Neuron (in vitro differentiated cells): ENCODE measurements around the gene GAS7.

Experiments used
- H2AFZ ChIP-seq: one replicate; pipeline ENCODE4 v1.6.1; 2013; ENCODE audit warnings: low read depth, mild to moderate bottlenecking, inconsistent platforms, low read length, moderate library complexity
- H3K27me3 ChIP-seq: one replicate; pipeline ENCODE4 v1.6.1; 2013; ENCODE audit warnings: low read length; ENCODE audit not compliant: insufficient read depth
- H3K36me3 ChIP-seq: one replicate; pipeline ENCODE4 v1.6.1; 2013; ENCODE audit warnings: low read length; ENCODE audit not compliant: insufficient read depth
- H3K4me1 ChIP-seq: one replicate; pipeline ENCODE4 v1.6.1; 2013; ENCODE audit warnings: low read length; ENCODE audit not compliant: insufficient read depth
- H3K4me3 ChIP-seq: 2 replicates; pipeline ENCODE4 v1.5.1; 2013; ENCODE audit warnings: mild to moderate bottlenecking, low read length, moderate library complexity
- H3K9me3 ChIP-seq: one replicate; pipeline ENCODE4 v1.6.1; 2013; ENCODE audit warnings: low read length

The GAS7 gene

DNA sequence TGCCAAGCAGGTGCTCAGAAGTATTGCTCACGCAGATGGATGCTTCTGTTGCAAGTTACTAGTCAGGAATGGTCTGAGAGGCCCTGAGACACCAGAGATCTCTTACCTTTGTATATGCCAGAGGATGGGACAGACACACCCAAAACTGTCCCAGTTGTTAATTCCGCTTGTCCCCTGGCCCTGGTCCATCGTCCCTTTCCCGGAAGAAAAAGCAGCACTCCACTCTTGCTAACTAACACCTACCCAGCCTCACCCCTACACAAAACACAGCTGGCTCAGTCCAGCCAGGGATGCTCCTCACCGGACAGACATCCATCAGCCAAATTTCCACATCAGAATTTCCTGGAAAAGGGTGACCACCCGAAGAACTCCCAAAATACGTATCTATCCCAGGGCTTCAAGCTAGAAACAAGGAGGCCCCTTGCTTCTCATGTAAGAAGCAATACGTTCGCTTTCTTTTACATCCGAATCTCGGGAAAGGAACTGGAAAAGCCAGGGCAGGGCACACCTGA lies 2.0 kb downstream of the GAS7 start:
- no peak overlapping the region for H2AFZ ChIP-seq
- H3K27me3 ChIP-seq: peaks cover 41% of the 10 kb centered on the region
- H3K36me3 ChIP-seq: no peaks in the 10 kb centered on the region
- H3K4me1 ChIP-seq: peaks cover 13% of the 10 kb centered on the region
- H3K4me3 ChIP-seq: no peak overlapping the region
- no peaks in the 10 kb centered on the region for H3K9me3 ChIP-seq

DNA sequence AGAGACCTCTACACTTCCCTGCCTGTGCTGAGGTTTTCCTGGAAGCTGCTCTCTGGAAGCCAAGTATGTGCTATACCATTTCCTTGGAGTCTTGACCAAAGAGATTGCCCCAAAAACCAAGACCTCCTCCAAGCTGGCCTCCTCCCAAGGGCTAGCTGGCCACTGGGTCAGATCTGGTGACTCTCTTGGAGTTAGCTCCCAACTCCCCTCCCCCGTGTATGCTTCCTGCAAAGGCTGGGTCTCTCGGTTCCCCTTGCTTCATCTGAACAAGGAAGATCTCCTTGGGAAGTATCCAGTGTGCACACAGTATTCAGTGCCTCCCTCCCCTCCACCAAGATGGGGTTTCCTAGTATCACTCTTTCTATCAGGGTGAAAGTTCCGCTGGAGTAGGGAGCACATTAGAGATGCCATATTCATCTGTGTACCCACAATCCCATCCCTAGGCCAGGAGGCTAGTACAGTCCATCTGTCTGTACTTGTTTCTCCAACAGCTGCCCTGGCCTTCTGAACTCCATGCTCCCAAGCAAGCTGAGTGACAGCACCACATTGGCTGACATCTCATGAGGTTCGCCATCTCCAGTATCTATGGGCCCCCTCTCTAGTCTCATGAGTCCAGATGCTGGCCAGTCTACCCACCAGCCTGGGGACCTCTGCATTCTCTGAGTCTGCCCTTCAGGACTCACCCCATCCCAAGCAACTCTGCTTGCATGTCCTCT lies 3.2 kb downstream of the GAS7 start:
- Histone ChIP-seq H3K36me3 (no peaks in the 10 kb centered on the region), H3K4me3 (no peak overlapping the region), H2AFZ (no peak overlapping the region), H3K27me3 (peaks cover 38% of the 10 kb centered on the region), H3K9me3 (no peaks in the 10 kb centered on the region), H3K4me1 (peaks cover 13% of the 10 kb centered on the region)

DNA sequence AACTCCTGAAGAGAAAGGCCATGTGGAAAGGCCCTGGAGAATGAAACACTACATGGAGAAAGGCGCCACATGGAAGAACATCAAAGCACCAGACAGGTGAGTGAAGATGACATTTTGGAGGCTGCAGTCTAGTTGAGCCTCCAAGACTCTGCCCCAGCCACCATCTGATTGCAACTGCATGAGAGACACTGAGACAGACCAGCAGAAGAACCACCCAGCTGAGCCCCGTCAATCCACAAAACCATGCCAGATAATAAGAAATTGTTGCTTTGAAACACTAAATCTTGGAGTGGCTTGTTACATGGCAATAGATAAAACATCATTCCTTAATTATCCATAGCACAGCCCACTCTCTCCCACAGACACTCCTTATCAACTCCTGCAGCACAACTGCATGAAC lies 4.8 kb downstream of the GAS7 start:
- peaks cover 13% of the 10 kb centered on the region for H3K4me1 ChIP-seq
- H3K9me3 ChIP-seq: no peaks in the 10 kb centered on the region
- H2AFZ ChIP-seq: no peak overlapping the region
- no peak overlapping the region for H3K4me3 ChIP-seq
- no peaks in the 10 kb centered on the region for H3K36me3 ChIP-seq
- H3K27me3 ChIP-seq: peaks cover 32% of the 10 kb centered on the region

DNA sequence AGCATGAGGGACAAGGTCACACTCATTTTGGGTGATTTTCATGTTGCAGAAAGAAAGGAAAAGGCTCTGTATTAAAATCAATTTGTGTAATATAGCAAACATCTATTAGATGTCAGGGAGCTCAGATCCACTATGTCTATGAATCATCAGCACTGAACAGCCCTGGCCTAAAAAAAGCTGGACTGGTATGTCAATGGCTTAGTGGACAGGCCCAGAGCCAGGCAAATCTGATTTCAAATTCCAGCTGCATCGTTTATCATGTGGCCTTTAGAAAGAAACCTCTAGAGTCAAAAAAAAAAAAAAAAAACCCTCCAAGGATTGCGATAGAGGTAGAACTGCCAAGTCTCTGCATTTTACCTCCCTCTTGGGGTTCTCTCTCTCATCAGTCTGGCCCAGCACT lies 5.4 kb downstream of the GAS7 start:
- peaks cover 29% of the 10 kb centered on the region for H3K27me3 ChIP-seq
- H3K4me1 ChIP-seq: peaks cover 13% of the 10 kb centered on the region
- no peak overlapping the region for H2AFZ ChIP-seq
- H3K36me3 ChIP-seq: no peaks in the 10 kb centered on the region
- no peaks in the 10 kb centered on the region for H3K9me3 ChIP-seq
- no peak overlapping the region for H3K4me3 ChIP-seq

DNA sequence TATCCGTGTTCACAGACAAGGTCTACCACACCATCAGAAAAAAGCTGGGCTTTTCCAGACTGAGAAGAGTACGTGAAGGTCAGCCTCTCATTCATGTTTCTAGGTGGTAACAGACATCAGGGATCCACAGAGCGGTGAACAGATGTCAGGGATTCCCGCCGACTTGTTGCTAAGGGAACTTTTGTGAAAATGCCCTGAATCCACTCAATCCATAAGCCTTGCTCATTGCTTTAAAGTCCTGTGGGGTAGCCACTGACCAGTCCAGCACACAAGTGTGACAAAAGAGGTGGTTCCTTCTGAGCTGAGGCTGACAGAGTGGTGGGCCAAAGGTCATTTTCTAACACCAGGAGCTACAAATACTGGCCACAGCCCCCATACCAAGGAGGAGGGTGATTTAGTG lies 5.9 kb downstream of the GAS7 start:
- Histone ChIP-seq H3K4me3 (no peak overlapping the region), H3K36me3 (no peaks in the 10 kb centered on the region), H3K9me3 (no peaks in the 10 kb centered on the region), H3K27me3 (peaks cover 23% of the 10 kb centered on the region), H2AFZ (no peak overlapping the region), H3K4me1 (peaks cover 13% of the 10 kb centered on the region)

DNA sequence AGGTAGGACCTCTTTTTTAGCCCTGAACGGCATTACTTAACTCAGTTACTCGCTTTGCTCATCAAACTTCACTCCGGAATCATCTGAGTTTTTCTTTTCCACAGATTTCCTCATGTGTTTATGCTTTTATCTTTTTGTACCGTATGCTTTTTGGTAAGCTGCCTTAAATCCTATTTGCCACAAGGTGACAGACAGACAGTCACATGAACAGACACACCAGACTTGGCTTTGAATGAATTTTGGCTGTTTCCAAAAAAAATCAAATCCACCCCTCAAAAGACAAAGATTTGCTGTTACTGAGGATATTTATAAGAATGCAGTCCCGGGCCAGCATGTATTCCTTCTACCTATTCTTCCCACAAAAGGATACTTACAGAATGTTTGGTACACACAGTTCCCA lies 10.9 kb downstream of the GAS7 start:
- H3K36me3 ChIP-seq: no peaks in the 10 kb centered on the region
- no peaks in the 10 kb centered on the region for H3K27me3 ChIP-seq
- no peak overlapping the region for H3K4me3 ChIP-seq
- H3K9me3 ChIP-seq: no peaks in the 10 kb centered on the region
- peaks cover 7% of the 10 kb centered on the region for H3K4me1 ChIP-seq
- H2AFZ ChIP-seq: no peak overlapping the region

DNA sequence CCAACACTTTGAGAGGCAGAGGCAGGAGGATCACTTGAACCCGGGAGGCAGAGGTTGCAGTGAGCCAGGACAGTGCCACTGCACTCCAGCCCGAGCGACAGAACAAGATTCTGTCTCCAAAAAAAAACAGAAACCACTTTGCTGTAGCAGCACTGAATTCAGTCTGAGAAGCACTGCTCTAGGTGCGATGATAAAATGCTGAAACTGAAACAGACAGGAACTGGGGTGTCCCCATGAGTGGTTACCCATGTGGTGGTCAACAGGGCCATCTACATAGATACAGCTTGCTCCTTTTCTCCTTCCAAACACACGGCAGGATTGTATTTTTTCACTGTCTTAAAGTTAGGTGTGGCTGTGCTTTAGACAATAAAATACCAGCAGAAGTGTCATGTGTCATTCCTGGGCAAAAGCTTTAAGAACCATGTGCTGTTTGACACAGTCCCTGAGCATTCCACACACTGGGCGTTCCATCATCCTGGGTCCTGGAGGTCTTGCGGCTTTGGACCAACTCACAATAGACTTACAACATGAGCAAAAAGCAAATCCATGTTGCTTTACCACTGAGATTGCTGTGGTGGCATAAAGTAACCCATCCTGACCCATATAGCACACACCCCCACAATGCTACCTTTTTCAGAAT lies 11.5 kb downstream of the GAS7 start:
- Histone ChIP-seq H3K4me1 (peaks cover 1% of the 10 kb centered on the region), H3K36me3 (no peaks in the 10 kb centered on the region), H2AFZ (no peak overlapping the region), H3K27me3 (no peaks in the 10 kb centered on the region), H3K9me3 (no peaks in the 10 kb centered on the region), H3K4me3 (no peak overlapping the region)

DNA sequence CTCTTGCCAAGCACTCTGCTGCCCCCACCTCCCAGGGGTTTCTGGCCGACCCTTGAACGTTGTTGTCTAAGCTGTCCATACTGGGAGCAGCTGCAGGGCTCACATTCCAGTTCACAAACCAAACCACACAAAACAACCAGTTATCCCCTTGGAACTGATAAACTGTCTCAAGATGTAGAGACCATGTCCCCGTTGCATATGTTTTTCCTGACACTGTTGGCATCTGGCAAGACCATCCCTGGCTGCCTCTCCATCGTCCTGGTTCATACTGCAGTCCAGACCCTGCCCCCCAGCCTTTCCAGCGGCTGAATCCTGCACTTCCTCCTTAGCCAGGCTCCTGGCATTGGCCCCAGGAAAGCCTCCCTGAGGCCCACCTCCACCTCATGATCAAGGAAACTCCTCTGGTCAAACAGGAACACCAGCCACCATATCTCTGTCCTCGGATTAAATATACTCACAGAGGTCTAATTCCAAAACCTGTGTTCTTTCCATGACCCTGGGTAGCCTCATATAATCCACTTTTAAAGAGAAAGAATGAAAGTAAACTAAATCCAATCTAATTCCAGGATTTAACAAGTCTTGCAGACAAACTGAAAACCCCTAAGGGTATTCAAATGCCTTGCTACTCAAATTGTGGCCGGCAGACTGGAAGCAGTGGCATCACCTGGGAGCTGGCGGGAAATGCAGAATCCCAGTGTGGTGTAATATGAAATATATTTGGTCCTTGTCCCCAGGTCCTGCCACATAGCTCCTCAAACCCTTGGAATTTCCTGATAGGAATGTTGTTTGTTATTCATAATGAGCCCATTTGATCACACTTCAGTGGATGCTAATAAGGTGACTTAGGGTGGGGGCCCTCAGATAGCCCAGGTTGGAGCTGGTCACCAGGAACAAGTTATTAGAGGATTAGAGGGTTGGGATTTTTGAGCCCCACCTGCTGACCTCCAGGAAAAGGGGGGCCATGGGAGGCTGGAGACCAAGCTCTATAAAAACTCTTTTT lies 14.2 kb downstream of the GAS7 start:
- Histone ChIP-seq H3K36me3 (no peaks in the 10 kb centered on the region), H3K27me3 (no peaks in the 10 kb centered on the region), H2AFZ (no peak overlapping the region), H3K9me3 (no peaks in the 10 kb centered on the region), H3K4me3 (no peak overlapping the region), H3K4me1 (no peaks in the 10 kb centered on the region)

DNA sequence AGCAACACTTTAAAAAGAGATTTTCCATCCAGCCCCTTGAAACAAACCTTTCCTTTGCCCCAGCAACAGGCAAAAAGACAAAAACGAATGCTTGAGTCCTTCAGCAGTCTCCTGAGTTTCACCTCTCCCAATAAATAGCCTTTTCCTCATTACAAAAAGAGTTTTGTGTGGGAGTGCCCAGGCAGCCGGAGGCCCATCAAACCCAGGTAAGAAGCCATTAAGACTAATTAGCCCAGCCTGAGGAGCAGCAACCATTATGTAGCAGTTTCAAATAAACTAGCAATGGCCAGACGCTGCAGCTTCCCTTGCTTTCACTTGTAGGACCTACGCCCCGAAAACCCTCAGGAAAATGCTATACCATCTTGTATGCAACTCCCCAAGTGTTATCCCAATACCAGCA lies 15.6 kb downstream of the GAS7 start:
- no peaks in the 10 kb centered on the region for H3K9me3 ChIP-seq
- H2AFZ ChIP-seq: no peak overlapping the region
- no peak overlapping the region for H3K4me3 ChIP-seq
- H3K27me3 ChIP-seq: no peaks in the 10 kb centered on the region
- H3K36me3 ChIP-seq: no peaks in the 10 kb centered on the region
- no peaks in the 10 kb centered on the region for H3K4me1 ChIP-seq

DNA sequence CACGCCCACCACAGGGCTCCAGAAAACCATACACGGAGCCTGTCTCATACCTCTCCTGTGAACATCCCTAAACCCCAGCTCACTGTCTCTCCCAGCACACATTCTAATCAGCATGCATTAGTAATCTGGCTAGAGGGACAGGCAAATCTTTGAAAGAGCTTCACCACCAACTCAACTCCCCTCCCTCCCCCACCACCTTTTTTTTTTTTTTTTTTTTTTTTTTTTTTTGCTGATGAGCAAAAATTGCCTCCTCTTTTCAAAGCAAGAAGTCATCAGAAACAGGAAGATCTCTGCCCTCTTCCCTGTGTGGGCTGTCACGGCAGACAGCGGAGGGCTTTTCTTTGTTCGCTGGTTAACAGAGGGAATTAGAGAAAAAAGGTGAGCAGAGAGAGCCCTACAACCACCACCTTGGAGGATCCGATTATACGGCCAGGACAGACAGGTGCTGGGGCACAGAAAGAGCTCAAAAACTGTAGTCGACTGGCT lies 19.9 kb downstream of the GAS7 start:
- no peaks in the 10 kb centered on the region for H3K27me3 ChIP-seq
- no peaks in the 10 kb centered on the region for H3K36me3 ChIP-seq
- H3K4me3 ChIP-seq: no peak overlapping the region

DNA sequence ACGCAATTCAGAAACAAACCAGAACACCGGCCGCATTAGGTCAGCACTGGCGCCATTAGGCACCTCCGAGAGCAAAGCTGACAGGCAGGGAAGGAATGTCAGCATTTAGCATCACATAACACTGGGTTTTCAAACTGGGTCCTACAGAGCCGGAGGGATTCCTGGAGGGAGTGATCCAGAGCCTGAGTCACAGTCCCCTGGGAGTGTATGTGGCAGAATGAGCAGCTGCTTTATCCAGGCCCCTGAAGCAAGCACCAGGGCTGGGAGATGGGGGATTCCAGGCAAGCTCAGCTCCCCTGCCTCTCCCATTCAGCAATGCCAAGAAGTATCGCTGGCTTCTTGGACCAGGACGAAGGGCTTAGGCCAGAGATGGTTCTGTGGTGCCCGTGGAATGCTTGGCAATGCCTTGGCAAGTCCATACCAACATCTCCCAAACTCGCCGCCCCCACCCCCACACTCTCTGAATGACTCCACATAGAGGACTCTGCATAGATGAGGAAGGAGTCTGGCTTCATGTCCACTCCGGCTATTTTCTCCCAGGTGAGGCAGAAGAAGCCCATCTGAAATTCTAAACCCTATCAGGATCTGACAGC lies 20.4 kb downstream of the GAS7 start:
- Histone ChIP-seq H3K4me3 (no peak overlapping the region), H3K36me3 (no peaks in the 10 kb centered on the region), H3K9me3 (no peaks in the 10 kb centered on the region), H2AFZ (no peak overlapping the region), H3K4me1 (no peaks in the 10 kb centered on the region), H3K27me3 (no peaks in the 10 kb centered on the region)

More for the DNA sequence above, 19.9 kb downstream of the GAS7 start:
- Histone ChIP-seq H3K9me3 (no peaks in the 10 kb centered on the region), H3K4me1 (no peaks in the 10 kb centered on the region), H2AFZ (no peak overlapping the region)

DNA sequence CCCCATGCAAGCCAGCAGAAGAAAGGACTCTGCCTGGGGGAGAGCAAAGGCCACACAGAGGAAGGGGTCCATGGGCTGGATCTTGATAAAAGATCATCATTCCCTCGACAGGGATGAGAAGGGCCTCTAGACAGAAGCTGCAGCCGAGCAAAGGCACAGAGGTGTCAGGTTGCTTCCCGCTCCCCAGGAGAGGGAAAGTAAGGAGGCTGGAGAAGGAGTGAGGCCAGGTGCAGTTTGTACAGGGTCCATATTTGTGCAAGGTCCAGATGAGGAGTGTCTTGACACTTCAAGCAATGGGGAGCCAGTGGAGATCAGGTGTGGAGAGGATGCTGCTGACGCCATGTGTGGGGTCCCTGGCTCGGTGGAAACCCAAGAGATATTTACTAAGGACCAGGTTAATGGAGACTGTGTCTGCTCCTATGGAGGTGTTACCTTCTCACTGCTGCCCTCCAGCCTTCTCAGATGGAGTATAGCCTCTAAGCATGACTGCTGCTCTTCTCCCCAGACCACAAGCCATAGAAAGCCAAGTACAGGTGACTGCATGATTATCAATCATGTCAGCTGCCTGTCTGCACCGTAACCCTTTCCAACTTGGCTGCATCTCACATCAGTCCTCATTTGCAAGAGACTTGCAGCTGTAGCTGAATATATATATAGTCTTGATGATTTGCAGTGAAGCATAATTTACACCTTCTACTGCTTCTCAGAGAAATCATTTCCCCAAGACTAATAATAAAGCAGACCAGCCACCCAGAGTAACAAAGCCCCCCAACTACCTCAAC lies 21.1 kb downstream of the GAS7 start:
- H2AFZ ChIP-seq: no peak overlapping the region
- no peaks in the 10 kb centered on the region for H3K9me3 ChIP-seq
- H3K4me1 ChIP-seq: no peaks in the 10 kb centered on the region
- no peaks in the 10 kb centered on the region for H3K27me3 ChIP-seq
- no peaks in the 10 kb centered on the region for H3K36me3 ChIP-seq
- H3K4me3 ChIP-seq: no peak overlapping the region
